ENCODE measurements around the gene LDLRAD4. TPM values are rescaled to one million over a fixed set of nuclear protein-coding genes. Genes with fewer than 3 reads are reported as not detected.

The LDLRAD4 gene
- total RNA-seq, 1 donor from 2014 or later, result 34.5 TPM

- Mint-ChIP-seq H3K4me3 (peak overlapping the region; percentile 80), H3K9me3 (no peaks in the 10 kb centered on the region), H3K36me3 (ENCODE audit: low read depth) (peaks cover 6% of the 10 kb centered on the region), H3K27me3 (ENCODE audit: insufficient read depth) (peaks cover 1% of the 10 kb centered on the region), H3K27ac (peak overlapping the region; percentile 83), H3K4me1 (ENCODE audit: low read depth) (peaks cover 84% of the 10 kb centered on the region)
- no peak for DNase-seq (ENCODE audit: low spot score)
- intact Hi-C loops (cut with micrococcal nuclease), result loop anchor here (2.0 to 5.0 kb wide), 3 partner anchors 239 to 477 kb away; partner anchors contain the start of gene LDLRAD4
These were observed 395.3 kb downstream of the LDLRAD4 start for GRCh38 chr18:13613591-13614501.

- no peaks in the 10 kb centered on the region for H3K9me3 Mint-ChIP-seq
- H3K4me3 Mint-ChIP-seq, result peak overlapping the region; percentile 83
- peaks cover 1% of the 10 kb centered on the region for H3K27me3 Mint-ChIP-seq (ENCODE audit: insufficient read depth)
- H3K36me3 Mint-ChIP-seq (ENCODE audit: low read depth), result peaks cover 6% of the 10 kb centered on the region
- peaks cover 75% of the 10 kb centered on the region for H3K4me1 Mint-ChIP-seq (ENCODE audit: low read depth)
- peak overlapping the region; percentile 96 for H3K27ac Mint-ChIP-seq
- DNase-seq (ENCODE audit: low spot score), result peak; percentile 26
- intact Hi-C loops (cut with micrococcal nuclease), result loop anchor here (1.0 to 5.0 kb wide), 3 partner anchors 348 to 477 kb away; partner anchors contain the start of gene LDLRAD4
These were observed 396.2 kb downstream of the LDLRAD4 start for GRCh38 chr18:13614641-13615288.

- Mint-ChIP-seq H3K9me3 (no peaks in the 10 kb centered on the region), H3K4me1 (ENCODE audit: low read depth) (peaks cover 75% of the 10 kb centered on the region), H3K36me3 (ENCODE audit: low read depth) (peaks cover 6% of the 10 kb centered on the region), H3K27ac (peak overlapping the region; percentile 96), H3K27me3 (ENCODE audit: insufficient read depth) (peaks cover 1% of the 10 kb centered on the region), H3K4me3 (peak overlapping the region; percentile 83)
- DNase-seq (ENCODE audit: low spot score), result no peak
- intact Hi-C loops (cut with micrococcal nuclease), result loop anchor here (1.0 kb wide), 1 partner anchor 349 kb away; no protein-coding TSS in a partner anchor
These were observed 396.9 kb downstream of the LDLRAD4 start for GRCh38 chr18:13615432-13615861.

GRCh38 chr18:13616041-13616440 lies 397.5 kb downstream of the LDLRAD4 start:
- Mint-ChIP-seq H3K27ac (peak overlapping the region; percentile 96), H3K27me3 (ENCODE audit: insufficient read depth) (peaks cover 1% of the 10 kb centered on the region), H3K4me3 (peak overlapping the region; percentile 83), H3K36me3 (ENCODE audit: low read depth) (peaks cover 6% of the 10 kb centered on the region), H3K9me3 (no peaks in the 10 kb centered on the region), H3K4me1 (ENCODE audit: low read depth) (peaks cover 71% of the 10 kb centered on the region)
- intact Hi-C loops (cut with micrococcal nuclease), result no loop called here
- no peak for DNase-seq (ENCODE audit: low spot score)

GRCh38 chr18:13616525-13617035 lies 398.0 kb downstream of the LDLRAD4 start:
- peaks cover 1% of the 10 kb centered on the region for H3K27me3 Mint-ChIP-seq (ENCODE audit: insufficient read depth)
- H3K36me3 Mint-ChIP-seq (ENCODE audit: low read depth), result peaks cover 6% of the 10 kb centered on the region
- peaks cover 65% of the 10 kb centered on the region for H3K4me1 Mint-ChIP-seq (ENCODE audit: low read depth)
- no peak for DNase-seq (ENCODE audit: low spot score)
- H3K9me3 Mint-ChIP-seq, result no peaks in the 10 kb centered on the region
- intact Hi-C loops (cut with micrococcal nuclease), result loop anchor here (1.0 kb wide), 1 partner anchor 54 kb away; no protein-coding TSS in a partner anchor
- peak overlapping the region; percentile 96 for H3K27ac Mint-ChIP-seq
- peak overlapping the region; percentile 83 for H3K4me3 Mint-ChIP-seq

- H3K27me3 Mint-ChIP-seq (ENCODE audit: insufficient read depth), result peaks cover 1% of the 10 kb centered on the region
- peak overlapping the region; percentile 19 for H3K27ac Mint-ChIP-seq
- H3K4me1 Mint-ChIP-seq (ENCODE audit: low read depth), result peaks cover 51% of the 10 kb centered on the region
- DNase-seq (ENCODE audit: low spot score), result no peak
- H3K36me3 Mint-ChIP-seq (ENCODE audit: low read depth), result peaks cover 6% of the 10 kb centered on the region
- intact Hi-C loops (cut with micrococcal nuclease), result loop anchor here (1.0 kb wide), 1 partner anchor 56 kb away; no protein-coding TSS in a partner anchor
- H3K9me3 Mint-ChIP-seq, result no peaks in the 10 kb centered on the region
- no peak overlapping the region for H3K4me3 Mint-ChIP-seq
These were observed 399.4 kb downstream of the LDLRAD4 start for GRCh38 chr18:13617826-13618515.

GRCh38 chr18:13618760-13619438 lies 400.3 kb downstream of the LDLRAD4 start:
- H3K4me1 Mint-ChIP-seq (ENCODE audit: low read depth), result peaks cover 42% of the 10 kb centered on the region
- no peak overlapping the region for H3K27ac Mint-ChIP-seq
- no peaks in the 10 kb centered on the region for H3K27me3 Mint-ChIP-seq (ENCODE audit: insufficient read depth)
- intact Hi-C loops (cut with micrococcal nuclease), result no loop called here
- no peak overlapping the region for H3K4me3 Mint-ChIP-seq
- no peak for DNase-seq (ENCODE audit: low spot score)
- no peaks in the 10 kb centered on the region for H3K9me3 Mint-ChIP-seq
- H3K36me3 Mint-ChIP-seq (ENCODE audit: low read depth), result peaks cover 6% of the 10 kb centered on the region

GRCh38 chr18:13619505-13620205 lies 401.1 kb downstream of the LDLRAD4 start:
- intact Hi-C loops (cut with micrococcal nuclease), result no loop called here
- Mint-ChIP-seq H3K27me3 (ENCODE audit: insufficient read depth) (no peaks in the 10 kb centered on the region), H3K27ac (no peak overlapping the region), H3K9me3 (no peaks in the 10 kb centered on the region), H3K4me1 (ENCODE audit: low read depth) (peaks cover 35% of the 10 kb centered on the region), H3K4me3 (no peak overlapping the region), H3K36me3 (ENCODE audit: low read depth) (peaks cover 4% of the 10 kb centered on the region)
- DNase-seq (ENCODE audit: low spot score), result no peak

GRCh38 chr18:13620206-13620672 lies 401.7 kb downstream of the LDLRAD4 start:
- Mint-ChIP-seq H3K27me3 (ENCODE audit: insufficient read depth) (no peaks in the 10 kb centered on the region), H3K9me3 (no peaks in the 10 kb centered on the region), H3K4me1 (ENCODE audit: low read depth) (peaks cover 29% of the 10 kb centered on the region), H3K36me3 (ENCODE audit: low read depth) (no peaks in the 10 kb centered on the region), H3K4me3 (no peak overlapping the region), H3K27ac (no peak overlapping the region)
- intact Hi-C loops (cut with micrococcal nuclease), result no loop called here
- DNase-seq (ENCODE audit: low spot score), result no peak

- DNase-seq (ENCODE audit: low spot score), result no peak
- Mint-ChIP-seq H3K4me1 (ENCODE audit: low read depth) (peaks cover 23% of the 10 kb centered on the region), H3K27ac (no peak overlapping the region), H3K27me3 (ENCODE audit: insufficient read depth) (no peaks in the 10 kb centered on the region), H3K36me3 (ENCODE audit: low read depth) (no peaks in the 10 kb centered on the region), H3K9me3 (no peaks in the 10 kb centered on the region), H3K4me3 (no peak overlapping the region)
- intact Hi-C loops (cut with micrococcal nuclease), result no loop called here
These were observed 402.4 kb downstream of the LDLRAD4 start for GRCh38 chr18:13620818-13621445.

GRCh38 chr18:13621446-13621849 lies 402.9 kb downstream of the LDLRAD4 start:
- no peak for DNase-seq (ENCODE audit: low spot score)
- Mint-ChIP-seq H3K27ac (no peak overlapping the region), H3K36me3 (ENCODE audit: low read depth) (no peaks in the 10 kb centered on the region), H3K4me3 (no peak overlapping the region), H3K4me1 (ENCODE audit: low read depth) (peaks cover 23% of the 10 kb centered on the region), H3K27me3 (ENCODE audit: insufficient read depth) (no peaks in the 10 kb centered on the region), H3K9me3 (no peaks in the 10 kb centered on the region)
- intact Hi-C loops (cut with micrococcal nuclease), result no loop called here

Measured in activated T-helper 1 cell treated with anti-CD3 and anti-CD28 coated beads, Interleukin-12 subunit alpha, Interleukin-12 subunit beta, Interleukin-2, Interleukin-4 antibody, amounts not matched to agents 30 ng/mL and 10 ng/mL and 1 ng/mL, durations not matched to agents 14 hours and 24 hours and 36 hours (primary cell).